DMS79 (cell line): ENCODE data around the gene DERL2.
"Not testable (repeated sequence)": the region's sequence is repeated elsewhere in the genome, so short reads cannot be mapped to it uniquely, and the experiment has no call there.

Experiments used
- DNase-seq: peaks from one replicate; lab custom pipeline; 2025; lab: John Stamatoyannopoulos, UW

Gene DERL2

DNA sequence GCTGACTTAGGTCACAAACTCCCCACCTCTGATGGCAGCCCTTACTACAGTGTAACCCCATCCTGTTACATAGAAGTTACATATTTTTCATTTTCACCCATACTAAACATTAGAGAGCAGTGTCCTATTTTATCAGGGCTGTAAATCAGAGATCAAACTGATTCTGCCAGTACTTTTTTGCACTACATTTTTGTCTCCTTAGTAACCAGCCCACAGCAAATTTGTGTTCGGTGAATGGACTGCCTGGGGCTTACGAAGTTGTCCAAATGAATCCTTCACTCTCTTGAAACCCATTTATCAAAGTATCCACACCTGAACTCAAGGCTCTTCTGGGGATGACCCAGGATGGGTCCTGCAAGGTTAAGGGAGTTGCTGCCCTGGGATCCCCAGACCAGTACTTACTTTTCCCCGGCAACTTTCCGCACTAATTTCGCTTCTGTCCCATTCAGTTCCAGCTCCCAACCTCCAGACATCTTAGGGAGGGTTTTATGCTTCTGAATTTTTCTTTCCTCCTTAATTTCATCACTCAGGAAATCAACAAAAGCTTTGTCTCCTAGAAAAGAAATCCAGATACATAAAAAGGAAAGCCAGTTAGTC, 48.2 kb downstream of the DERL2 start:
- no peak for DNase-seq

DNA sequence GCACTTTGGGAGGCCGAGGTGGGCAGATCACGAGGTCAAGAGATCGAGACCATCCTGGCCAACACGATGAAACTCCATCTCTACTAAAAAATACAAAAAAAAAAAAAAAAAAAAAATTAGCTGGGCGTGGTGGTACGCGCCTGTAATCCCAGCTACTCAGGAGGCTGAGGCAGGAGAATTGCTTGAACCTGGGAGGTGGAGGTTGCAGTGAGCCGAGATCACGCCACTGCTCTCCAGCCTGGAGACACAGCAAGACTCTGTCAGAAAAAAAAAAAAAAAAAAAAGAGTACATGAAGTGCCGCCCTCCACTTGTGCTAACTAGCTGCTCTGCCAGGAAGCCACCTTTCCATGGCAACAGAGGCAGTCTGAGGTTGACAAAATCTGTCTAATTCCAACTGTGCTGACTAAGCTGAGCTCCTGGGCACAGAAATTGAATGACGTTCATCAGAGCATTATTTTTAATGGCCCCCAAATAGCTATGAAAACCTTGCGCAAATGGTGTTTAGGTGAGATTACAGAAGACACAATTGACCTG, 50.1 kb downstream of the DERL2 start:
- not testable (repeated sequence) for DNase-seq

- no peak for DNase-seq
Measured at GRCh38 chr17:5434984-5435383, 51.0 kb downstream of the DERL2 start.

- DNase-seq = no peak
Measured at GRCh38 chr17:5431949-5432556, 53.9 kb downstream of the DERL2 start.

DNA sequence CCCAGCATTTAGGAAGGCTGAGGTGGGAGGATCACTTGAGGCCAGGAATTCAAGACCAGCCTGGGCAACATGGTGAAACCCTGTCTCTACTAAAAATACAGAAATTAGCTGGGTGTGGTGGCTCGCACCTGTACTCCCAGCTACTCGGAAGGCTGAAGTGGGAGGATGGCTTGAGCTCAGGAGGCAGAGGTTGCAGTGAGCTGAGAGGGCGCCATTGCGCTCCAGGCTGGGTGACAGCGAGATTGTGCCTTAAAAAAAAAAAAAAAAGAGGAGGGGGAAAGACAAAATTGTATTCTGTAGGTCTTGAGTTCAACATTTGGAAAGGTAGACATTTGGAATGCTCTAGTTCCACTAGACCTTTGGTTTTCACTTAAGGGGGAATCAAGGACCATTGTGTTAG, 54.7 kb downstream of the DERL2 start:
- not testable (repeated sequence) for DNase-seq

DNA sequence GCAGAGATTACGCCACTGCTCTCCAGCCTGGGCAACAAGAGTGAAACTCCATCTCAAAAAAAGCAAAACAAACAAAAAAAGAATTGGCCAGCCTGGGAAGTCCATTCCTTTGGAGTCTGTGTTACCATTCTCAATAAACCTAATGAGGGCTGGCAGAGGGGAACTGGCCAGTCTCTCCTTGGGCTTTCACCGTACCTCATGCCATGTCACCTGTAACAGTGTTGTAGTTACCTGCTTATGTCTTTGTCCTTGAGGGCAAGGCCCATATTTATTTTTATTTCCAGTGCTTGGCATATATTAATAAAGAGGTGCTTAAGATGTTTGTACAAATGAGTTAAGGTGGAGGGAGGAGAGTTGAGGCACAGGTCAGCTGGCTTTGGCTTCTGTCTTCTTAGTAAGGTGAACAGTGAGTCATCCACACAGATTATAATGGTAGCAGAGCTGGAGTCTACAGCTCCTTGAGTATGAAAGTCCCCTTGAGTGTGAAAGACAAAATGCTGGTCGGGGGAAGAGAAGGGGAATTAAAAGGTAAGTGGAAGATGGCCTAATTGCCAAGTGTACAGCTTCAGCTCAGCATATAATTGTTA, 55.5 kb downstream of the DERL2 start:
- no peak for DNase-seq

DNA sequence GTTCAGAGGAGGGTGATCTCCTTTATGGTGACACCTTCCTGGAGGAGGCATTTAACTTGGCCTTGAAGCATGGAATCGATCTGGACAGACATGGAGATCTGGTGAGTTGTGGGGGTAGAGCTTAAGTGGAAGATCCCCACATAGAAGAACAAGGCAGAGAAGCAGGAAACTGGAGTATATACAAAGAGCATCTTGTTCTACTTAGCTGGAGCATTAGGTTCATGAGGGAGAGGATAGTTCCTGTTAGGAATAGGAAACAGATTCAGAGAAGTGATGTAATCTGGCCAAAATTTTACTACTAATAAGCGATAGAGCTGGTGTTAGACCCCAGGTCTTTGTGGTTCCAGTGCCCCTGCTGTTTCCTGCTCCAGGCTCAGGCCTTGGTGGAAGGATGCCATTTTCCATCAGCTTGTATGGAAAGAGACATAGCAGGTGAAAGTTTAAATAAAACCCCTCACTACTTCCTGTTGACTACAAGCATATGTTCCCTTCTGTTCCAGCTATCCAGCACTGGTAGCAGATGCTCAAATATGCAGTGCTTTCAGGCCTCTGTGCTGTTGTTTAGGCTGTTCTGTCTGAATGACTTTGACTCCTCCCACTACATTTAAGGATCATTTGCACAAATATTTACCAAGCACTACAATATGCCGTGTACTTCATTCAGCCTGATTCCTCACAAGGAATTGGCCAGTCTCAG, 56.6 kb downstream of the DERL2 start:
- no peak for DNase-seq

GRCh38 chr17:5425826-5426225, 60.2 kb downstream of the DERL2 start:
- no peak for DNase-seq

DNA sequence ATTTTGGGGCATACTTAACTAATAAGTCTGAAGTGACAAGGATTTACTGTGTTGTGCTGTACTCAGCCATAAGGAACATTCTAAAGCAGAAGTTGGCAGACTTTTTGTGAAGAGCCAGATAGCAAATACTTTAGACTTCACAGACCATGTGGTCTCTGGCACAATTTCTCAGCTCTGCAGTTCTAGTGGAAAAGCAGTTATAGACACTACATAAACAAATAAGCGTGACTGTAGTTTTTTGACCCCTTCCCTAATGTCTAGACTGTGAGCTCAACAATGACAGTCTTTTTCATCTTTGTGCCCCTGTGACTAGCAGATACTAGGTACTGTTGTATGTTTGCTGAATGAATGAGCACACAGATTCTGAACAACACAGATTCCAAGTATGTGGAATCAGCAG, 61.1 kb downstream of the DERL2 start:
- no peak for DNase-seq

DNA sequence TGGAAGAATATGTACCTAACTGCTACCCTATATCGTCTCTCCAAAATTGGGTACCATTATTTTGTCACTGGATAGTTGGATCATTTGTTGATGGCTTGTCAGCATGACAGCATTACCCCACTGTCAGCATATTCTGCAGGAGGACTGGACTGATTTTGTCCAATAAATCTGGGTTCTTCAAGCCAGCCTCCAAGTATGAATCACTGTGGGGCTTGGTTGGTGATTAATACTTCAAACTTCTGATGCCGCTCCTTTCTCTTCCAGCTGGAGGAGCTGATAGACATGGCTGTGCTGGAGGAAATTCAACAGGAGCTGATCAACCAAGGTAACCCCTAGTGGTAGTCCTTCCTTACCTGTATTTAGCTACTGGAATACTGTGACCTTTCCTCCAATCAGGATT, 63.5 kb downstream of the DERL2 start:
- DNase-seq = no peak
